ENCODE results near the gene SYNE2. TPM values are rescaled to one million over a fixed set of nuclear protein-coding genes. Genes with fewer than 3 reads are reported as not detected.

The SYNE2 gene
- total and polyA plus RNA-seq, 9 donors, result 65.1 to 262 (median 180) TPM

DNA sequence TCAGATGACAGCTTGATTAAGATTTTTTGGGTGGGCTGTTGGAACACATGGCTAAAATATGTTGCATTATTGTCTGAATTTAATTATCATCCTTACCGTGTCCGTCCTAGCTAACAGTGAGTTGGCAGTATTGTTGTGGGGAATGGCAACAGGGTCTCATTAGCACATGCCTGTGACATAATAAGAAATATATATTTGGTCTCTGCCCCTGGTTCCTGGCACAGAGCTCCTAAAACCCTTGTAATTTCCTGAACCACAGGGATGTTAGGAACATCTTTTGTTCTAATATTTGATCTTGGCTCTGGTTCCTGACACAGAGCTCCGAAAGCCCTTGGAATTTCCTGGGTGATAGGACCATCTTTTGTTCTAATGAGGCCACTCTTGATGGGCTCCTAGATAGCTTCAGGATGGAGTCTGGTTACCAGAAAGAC lies 76.0 kb downstream of the SYNE2 start:
- Histone ChIP-seq H3K27me3 (no peaks in the 10 kb centered on the region), H3K4me1 (ENCODE audit: insufficient read depth) (no peaks in the 10 kb centered on the region), H3K9me3 (no peaks in the 10 kb centered on the region), H3K27ac (no peak overlapping the region), H3K36me3 (no peaks in the 10 kb centered on the region), H3K4me3 (no peak overlapping the region)
- intact Hi-C loops (cut with DNase I), result no loop called here
- no peak for DNase-seq
- 34 to 46% (median 37%) methylated on average over 3 of the region's 3 CpGs for WGBS, 3 donors
- TF ChIP-seq, protein P1, sequence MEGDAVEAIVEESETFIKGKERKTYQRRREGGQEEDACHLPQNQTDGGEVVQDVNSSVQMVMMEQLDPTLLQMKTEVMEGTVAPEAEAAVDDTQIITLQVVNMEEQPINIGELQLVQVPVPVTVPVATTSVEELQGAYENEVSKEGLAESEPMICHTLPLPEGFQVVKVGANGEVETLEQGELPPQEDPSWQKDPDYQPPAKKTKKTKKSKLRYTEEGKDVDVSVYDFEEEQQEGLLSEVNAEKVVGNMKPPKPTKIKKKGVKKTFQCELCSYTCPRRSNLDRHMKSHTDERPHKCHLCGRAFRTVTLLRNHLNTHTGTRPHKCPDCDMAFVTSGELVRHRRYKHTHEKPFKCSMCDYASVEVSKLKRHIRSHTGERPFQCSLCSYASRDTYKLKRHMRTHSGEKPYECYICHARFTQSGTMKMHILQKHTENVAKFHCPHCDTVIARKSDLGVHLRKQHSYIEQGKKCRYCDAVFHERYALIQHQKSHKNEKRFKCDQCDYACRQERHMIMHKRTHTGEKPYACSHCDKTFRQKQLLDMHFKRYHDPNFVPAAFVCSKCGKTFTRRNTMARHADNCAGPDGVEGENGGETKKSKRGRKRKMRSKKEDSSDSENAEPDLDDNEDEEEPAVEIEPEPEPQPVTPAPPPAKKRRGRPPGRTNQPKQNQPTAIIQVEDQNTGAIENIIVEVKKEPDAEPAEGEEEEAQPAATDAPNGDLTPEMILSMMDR (IDR thresholded peaks at IDR 0.05), result no peak
- no peak for TF ChIP-seq EP300 (IDR thresholded peaks at IDR 0.05)

DNA sequence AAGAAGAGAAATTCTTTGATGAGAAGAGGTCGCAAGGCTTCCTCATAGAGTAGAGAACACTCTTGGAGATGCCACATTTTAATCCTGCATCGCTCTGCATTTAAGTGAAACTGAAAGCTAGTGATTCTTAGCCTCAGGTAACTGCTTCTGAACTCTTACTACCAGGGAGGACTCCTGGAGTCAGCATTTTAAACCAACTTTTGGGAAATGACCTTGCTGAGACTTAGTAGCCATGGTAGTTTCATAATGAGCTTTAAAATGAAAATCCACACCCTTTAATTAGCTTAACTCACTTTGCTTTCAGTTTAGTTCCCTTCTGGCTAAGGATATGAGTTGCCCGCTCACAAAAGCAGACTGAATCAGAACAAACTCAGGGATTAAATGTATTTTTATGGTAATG lies 80.3 kb downstream of the SYNE2 start:
- WGBS, 3 donors, result 81 to 85% (median 81%) methylated on average over 3 of the region's 3 CpGs
- H3K9me3 ChIP-seq, result no peaks in the 10 kb centered on the region
- TF ChIP-seq POLR2A (IDR thresholded peaks at IDR 0.05) (no peak), EP300 (IDR thresholded peaks at IDR 0.05) (no peak)
- TF ChIP-seq, protein P1 (IDR thresholded peaks at IDR 0.05), result no peak
- no peak for DNase-seq
- intact Hi-C loops (cut with DNase I), result no loop called here
- H3K27ac ChIP-seq, result no peak overlapping the region
- no peak overlapping the region for H3K4me3 ChIP-seq
- no peaks in the 10 kb centered on the region for H3K4me1 ChIP-seq (ENCODE audit: insufficient read depth)
- H3K36me3 ChIP-seq, result no peaks in the 10 kb centered on the region
- no peaks in the 10 kb centered on the region for H3K27me3 ChIP-seq

DNA sequence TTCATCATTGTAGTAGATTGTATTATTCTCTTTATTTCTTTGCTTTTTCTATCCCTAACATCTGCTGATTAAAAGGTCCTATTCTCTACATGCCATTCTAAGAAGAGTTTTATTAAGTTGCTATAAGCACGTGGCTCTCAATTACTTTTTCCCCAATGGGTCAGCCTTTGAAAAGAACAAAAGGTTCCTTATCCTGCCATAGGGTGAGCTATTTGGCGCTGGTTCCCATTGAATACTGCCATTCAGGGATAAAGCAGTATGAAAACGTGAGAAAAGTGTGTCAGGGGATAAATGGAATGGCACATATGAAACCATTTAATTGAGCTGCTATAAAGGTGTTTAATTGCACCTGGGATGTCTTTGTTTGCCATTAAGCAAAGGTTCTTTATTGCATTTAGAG lies 80.9 kb downstream of the SYNE2 start:
- no peak for TF ChIP-seq EP300 (IDR thresholded peaks at IDR 0.05)
- no peak for TF ChIP-seq POLR2A (IDR thresholded peaks at IDR 0.05)
- TF ChIP-seq, protein P1 (IDR thresholded peaks at IDR 0.05), result no peak
- DNase-seq, result no peak
- WGBS, 3 donors, result 68 to 88% (median 73%) methylated on average over 3 of the region's 3 CpGs
- H3K4me1 ChIP-seq (ENCODE audit: insufficient read depth), result no peaks in the 10 kb centered on the region
- no peak overlapping the region for H3K27ac ChIP-seq
- no peaks in the 10 kb centered on the region for H3K27me3 ChIP-seq
- H3K36me3 ChIP-seq, result no peaks in the 10 kb centered on the region
- intact Hi-C loops (cut with DNase I), result no loop called here
- no peak overlapping the region for H3K4me3 ChIP-seq
- H3K9me3 ChIP-seq, result no peaks in the 10 kb centered on the region

DNA sequence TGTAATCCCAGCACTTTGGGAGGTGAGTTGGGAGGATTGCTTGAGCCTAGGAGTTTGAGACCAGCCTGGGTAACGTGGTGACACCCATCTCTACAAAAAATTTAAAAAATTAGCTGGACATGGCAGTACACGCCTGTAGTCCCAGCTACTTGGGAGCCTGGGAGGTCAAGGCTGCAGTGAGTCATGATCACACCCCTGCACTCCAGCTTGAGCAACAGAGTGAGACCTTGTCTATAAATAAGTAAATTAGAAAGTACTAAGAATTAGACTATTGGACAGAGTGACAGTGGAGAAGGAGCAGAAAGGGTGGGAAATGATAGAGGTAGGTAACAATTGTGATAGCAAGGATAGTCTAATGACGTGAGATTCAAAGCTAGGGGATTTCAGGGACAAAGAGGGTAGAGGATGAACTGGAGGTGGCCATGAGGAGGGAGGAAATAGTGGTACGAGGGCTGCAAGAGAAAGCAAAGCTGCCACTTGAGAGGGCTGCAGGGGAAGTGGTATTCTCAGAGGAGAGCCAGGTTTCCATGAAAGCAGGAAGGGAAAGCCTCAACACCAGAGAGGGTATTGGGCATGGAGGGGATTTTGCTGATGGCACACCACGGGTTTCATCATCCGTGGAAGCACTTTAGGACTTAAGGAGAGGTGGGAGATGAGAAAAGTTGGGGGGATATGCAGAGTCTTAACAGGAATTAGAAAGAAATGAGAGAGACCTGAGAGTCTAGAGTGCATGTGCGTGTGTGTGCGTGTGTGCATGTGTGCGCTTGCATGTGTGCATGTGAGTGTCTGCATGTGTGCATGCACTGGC lies 85.6 kb downstream of the SYNE2 start:
- DNase-seq, result peak in 2 of 5 donors; percentile 30 to 63
- TF ChIP-seq, protein P1 (IDR thresholded peaks at IDR 0.05), result no peak
- TF ChIP-seq EP300 (IDR thresholded peaks at IDR 0.05) (no peak), POLR2A (IDR thresholded peaks at IDR 0.05) (no peak)
- Histone ChIP-seq H3K4me3 (no peak overlapping the region), H3K27me3 (no peaks in the 10 kb centered on the region), H3K27ac (no peak overlapping the region), H3K9me3 (no peaks in the 10 kb centered on the region), H3K4me1 (ENCODE audit: insufficient read depth) (no peaks in the 10 kb centered on the region), H3K36me3 (no peaks in the 10 kb centered on the region)
- WGBS, 3 donors, result 80 to 83% (median 80%) methylated on average over 9 of the region's 9 CpGs
- intact Hi-C loops (cut with DNase I), result no loop called here
